ENCODE results near the gene EIF6.

GRCh38 chr20:35273449-35274171 lies 11.0 kb downstream of the EIF6 start:
- TF ChIP-seq POLR2AphosphoS5 (IDR thresholded peaks at IDR 0.05) (no peak), CTCF (IDR thresholded peaks at IDR 0.05; ENCODE audit: poor library complexity, severe bottlenecking) (no peak), RAD21 (conservative IDR thresholded peaks at IDR 0.05) (no peak)

Measured in neural cell (in vitro differentiated cells).